Prostate gland (tissue), 2 donors: Measurements from ENCODE around the gene DZIP1. TPM values are rescaled to one million over a fixed set of nuclear protein-coding genes. Genes with fewer than 3 reads are reported as not detected.
"Not testable (repeated sequence)": the region's sequence is repeated elsewhere in the genome, so short reads cannot be mapped to it uniquely, and the experiment has no call there.

Source experiments
- DNase-seq: peaks from one replicate; pipeline ENCODE4 v3.0.0-alpha.2; 2019; ENCODE audit warnings: low spot score
- H3K27ac ChIP-seq, 2 donors: fragments of 200-600 bp; sonication (generic); 2 replicates each; pipeline ENCODE4 v1.5.1; 2017 to 2019
- H3K27me3 ChIP-seq: fragments of 200-600 bp; sonication (generic); replicated peaks from 2 replicates; pipeline ENCODE4 v1.5.1; 2019; ENCODE audit not compliant: insufficient read depth
- H3K36me3 ChIP-seq, 2 donors: fragments of 200-600 bp; sonication (generic); 1 replicate in 1 of 2; 2 replicates in 1 of 2; pipeline versions ENCODE4 v1.5.1 to v1.8.1; 2017 to 2019
- H3K4me1 ChIP-seq: fragments of 200-600 bp; sonication (generic); replicated peaks from 2 replicates; pipeline ENCODE4 v1.5.1; 2019
- H3K4me3 ChIP-seq, 2 donors: fragments of 200-600 bp; sonication (generic); 2 replicates each; pipeline ENCODE4 v1.5.1; 2017 to 2019
- H3K9me3 ChIP-seq: fragments of 200-600 bp; sonication (generic); 2 replicates; pipeline ENCODE4 v1.5.1; 2017
- POLR2A ChIP-seq: fragments of 450-650 bp; IDR thresholded peaks from one replicate; pipeline ENCODE4 v1.6.1; 2016; ENCODE audit warnings: antibody characterized with exemption, mild to moderate bottlenecking
- POLR2AphosphoS5 ChIP-seq: sonication (generic); formaldehyde crosslinking; IDR thresholded peaks from one replicate; pipeline ENCODE4 v1.6.1; 2017; ENCODE audit warnings: antibody characterized with exemption
- WGBS: methylation state at CpG from one replicate; pipeline ENCODE4 v1.1.5; 2018; 5-methylcytosine and 5-hydroxymethylcytosine counted together
- intact Hi-C: fragments of 100-400 bp; cut with DNase I; formaldehyde crosslinking; loops from one replicate; pipeline ENCODE4 v1.14.2; 2022
- total RNA-seq, 2 donors: library from RNA; depleted of rRNA; stranded (reverse); fragments of >200 nt; gene quantifications; one replicate each; pipeline ENCODE4 v1.1.0, GENCODE V29; 2016
- TF ChIP-seq, protein P1 (sequence below), 4 experiments: fragments of 200-600 bp in 2 of 4; fragments of 450-650 bp in 2 of 4; sonication (generic) in 2 of 4; IDR thresholded peaks; 1 replicate in 3 of 4; 2 replicates in 1 of 4; pipeline ENCODE4 v1.5.1; 2016 to 2019; ENCODE audit warnings: antibody characterized with exemption in 4 of 4, mild to moderate bottlenecking in 2 of 4, moderate library complexity in 2 of 4

Gene DZIP1
- total RNA-seq: 10 to 100 TPM in 1 of 2 donors, 1 to 10 TPM in 1; 6.4 to 19.0 TPM

DNA sequence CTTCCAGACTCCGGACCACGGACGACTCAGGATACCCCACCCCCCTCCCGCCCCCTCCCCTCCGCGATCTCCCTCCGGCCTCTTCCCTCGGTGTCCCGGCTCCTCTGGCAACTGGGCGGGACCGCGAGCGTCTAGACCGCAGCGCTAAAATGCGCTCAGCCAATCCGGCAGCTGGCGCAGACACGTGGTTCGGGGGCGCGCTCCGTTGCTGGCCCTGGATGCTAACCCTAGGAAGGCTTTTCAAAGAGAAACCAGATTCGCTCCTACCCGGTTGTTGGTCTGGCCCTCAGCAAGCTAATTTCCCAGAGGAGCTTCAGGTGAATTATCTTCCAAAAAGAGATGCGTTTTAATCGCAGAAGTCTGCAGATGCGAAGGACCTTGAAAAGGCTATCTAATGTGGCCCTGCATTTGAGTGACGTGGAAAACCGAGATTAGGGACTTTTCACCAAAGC, at the start of gene DZIP1:
Gene DZIP1 (minus strand): TSS at position 106 of the 452 bp plus-strand sequence. CDS start 2,677 bp downstream, outside the sequence.
- H3K9me3 ChIP-seq: no peaks in the 10 kb centered on the region
- peak; percentile 17 for DNase-seq
- TF ChIP-seq POLR2AphosphoS5 (no peak), POLR2A (no peak)
- TF ChIP-seq, protein P1, sequence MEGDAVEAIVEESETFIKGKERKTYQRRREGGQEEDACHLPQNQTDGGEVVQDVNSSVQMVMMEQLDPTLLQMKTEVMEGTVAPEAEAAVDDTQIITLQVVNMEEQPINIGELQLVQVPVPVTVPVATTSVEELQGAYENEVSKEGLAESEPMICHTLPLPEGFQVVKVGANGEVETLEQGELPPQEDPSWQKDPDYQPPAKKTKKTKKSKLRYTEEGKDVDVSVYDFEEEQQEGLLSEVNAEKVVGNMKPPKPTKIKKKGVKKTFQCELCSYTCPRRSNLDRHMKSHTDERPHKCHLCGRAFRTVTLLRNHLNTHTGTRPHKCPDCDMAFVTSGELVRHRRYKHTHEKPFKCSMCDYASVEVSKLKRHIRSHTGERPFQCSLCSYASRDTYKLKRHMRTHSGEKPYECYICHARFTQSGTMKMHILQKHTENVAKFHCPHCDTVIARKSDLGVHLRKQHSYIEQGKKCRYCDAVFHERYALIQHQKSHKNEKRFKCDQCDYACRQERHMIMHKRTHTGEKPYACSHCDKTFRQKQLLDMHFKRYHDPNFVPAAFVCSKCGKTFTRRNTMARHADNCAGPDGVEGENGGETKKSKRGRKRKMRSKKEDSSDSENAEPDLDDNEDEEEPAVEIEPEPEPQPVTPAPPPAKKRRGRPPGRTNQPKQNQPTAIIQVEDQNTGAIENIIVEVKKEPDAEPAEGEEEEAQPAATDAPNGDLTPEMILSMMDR (IDR thresholded peaks at IDR 0.05): no peak
- WGBS: 4% methylated on average over 30 of the region's 30 CpGs
- peak within 1 kb of the TSS; percentile 40 to 41 for H3K4me3 ChIP-seq
- intact Hi-C loops: loop anchor here (1.0 kb wide), 1 partner anchor 32 kb away; no protein-coding TSS in a partner anchor
- peak within 1 kb of the TSS; percentile 55 to 67 for H3K27ac ChIP-seq
- peaks cover 2% of the 10 kb centered on the region for H3K27me3 ChIP-seq
- no peaks in the 10 kb centered on the region for H3K36me3 ChIP-seq
- no peaks in the 10 kb centered on the region for H3K4me1 ChIP-seq

GRCh38 chr13:95690986-95691385, 46.5 kb upstream of the DZIP1 start:
- H3K27ac ChIP-seq, intact Hi-C loops, H3K27me3 ChIP-seq, H3K36me3 ChIP-seq, DNase-seq, H3K4me1 ChIP-seq, H3K4me3 ChIP-seq, H3K9me3 ChIP-seq: not testable (repeated sequence)
- WGBS: 96% methylated on average over 21 of the region's 28 CpGs

- TF ChIP-seq, protein P1 (IDR thresholded peaks at IDR 0.05): no peak
- no peak for TF ChIP-seq POLR2AphosphoS5
- no peak for TF ChIP-seq POLR2A
- Histone ChIP-seq H3K4me1 (no peaks in the 10 kb centered on the region), H3K36me3 (no peaks in the 10 kb centered on the region), H3K27ac (no peak overlapping the region), H3K9me3 (no peaks in the 10 kb centered on the region), H3K4me3 (no peak overlapping the region), H3K27me3 (no peaks in the 10 kb centered on the region)
- DNase-seq: no peak
- WGBS: 90% methylated on average over 3 of the region's 3 CpGs
- intact Hi-C loops: no loop called here
Measured at GRCh38 chr13:95689582-95689926, 45.0 kb upstream of the DZIP1 start.

DNA sequence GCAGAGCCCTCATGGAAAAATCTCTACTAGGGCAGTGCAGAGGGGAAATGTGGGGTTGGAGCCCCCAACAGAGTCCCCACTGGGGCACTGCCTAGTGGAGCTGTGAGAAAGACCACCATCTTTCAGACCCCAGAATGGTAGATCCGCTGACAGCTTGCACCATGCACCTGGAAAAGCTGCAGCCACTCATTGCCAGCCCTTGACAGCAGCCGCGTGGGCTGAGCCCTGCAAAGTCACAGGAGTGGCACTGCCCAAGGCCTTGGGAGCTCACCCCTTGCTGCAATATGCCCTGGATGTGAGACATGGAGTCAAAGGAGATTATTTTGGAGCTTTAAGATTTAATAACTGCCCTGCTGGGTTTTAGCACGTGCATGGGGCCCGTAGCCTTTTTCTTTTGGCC, 40.5 kb upstream of the DZIP1 start:
- intact Hi-C loops, H3K27me3 ChIP-seq, H3K4me1 ChIP-seq, H3K4me3 ChIP-seq, H3K27ac ChIP-seq, DNase-seq, H3K9me3 ChIP-seq, H3K36me3 ChIP-seq: not testable (repeated sequence)
- 76% methylated on average over 5 of the region's 5 CpGs for WGBS

GRCh38 chr13:95684418-95684817, 39.9 kb upstream of the DZIP1 start:
- DNase-seq: no peak
- no peaks in the 10 kb centered on the region for H3K4me1 ChIP-seq
- no peaks in the 10 kb centered on the region for H3K27me3 ChIP-seq
- TF ChIP-seq POLR2A: no peak
- TF ChIP-seq POLR2AphosphoS5: no peak
- TF ChIP-seq, protein P1 (IDR thresholded peaks at IDR 0.05): no peak
- intact Hi-C loops: no loop called here
- H3K27ac ChIP-seq: no peak overlapping the region
- no peaks in the 10 kb centered on the region for H3K9me3 ChIP-seq
- no peaks in the 10 kb centered on the region for H3K36me3 ChIP-seq
- 81% methylated on average over 2 of the region's 2 CpGs for WGBS
- no peak overlapping the region for H3K4me3 ChIP-seq

DNA sequence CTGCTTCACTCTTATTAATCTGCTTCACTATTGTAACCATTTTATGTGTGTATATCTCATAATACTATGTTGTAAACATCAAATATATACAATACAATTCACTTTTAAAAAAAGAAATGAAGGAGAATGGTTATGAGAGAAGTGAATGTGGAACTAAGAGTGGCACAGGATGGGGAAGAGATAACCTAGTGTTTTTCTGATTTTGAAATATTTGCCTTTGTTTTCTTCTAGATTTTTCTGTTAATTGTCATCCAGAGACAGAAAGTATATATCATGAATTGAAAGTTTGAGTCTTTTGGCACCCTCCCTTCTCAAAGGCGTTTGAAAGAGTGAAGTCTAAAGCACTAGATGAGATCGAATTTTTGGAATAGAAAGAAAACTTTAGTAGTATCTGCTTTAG, 35.2 kb upstream of the DZIP1 start:
- DNase-seq: no peak

More for the DNA sequence above, 35.2 kb upstream of the DZIP1 start:
- no peak overlapping the region for H3K4me3 ChIP-seq
- 32% methylated on average over 2 of the region's 2 CpGs for WGBS
- no peak for TF ChIP-seq POLR2A
- TF ChIP-seq, protein P1 (IDR thresholded peaks at IDR 0.05): no peak
- TF ChIP-seq POLR2AphosphoS5: no peak
- H3K27ac ChIP-seq: no peak overlapping the region
- no peaks in the 10 kb centered on the region for H3K4me1 ChIP-seq
- intact Hi-C loops: no loop called here
- no peaks in the 10 kb centered on the region for H3K9me3 ChIP-seq
- no peaks in the 10 kb centered on the region for H3K36me3 ChIP-seq
- H3K27me3 ChIP-seq: no peaks in the 10 kb centered on the region
